AG08395 (cell line): ENCODE results near the gene TK1.
"Not testable (repeated sequence)": the region's sequence is repeated elsewhere in the genome, so short reads cannot be mapped to it uniquely, and the experiment has no call there.

Source experiments
- DNase-seq: peaks from one replicate; pipeline ENCODE4 v3.0.0; 2012; ENCODE audit warnings: mixed read lengths, low spot score

TK1 gene

DNA sequence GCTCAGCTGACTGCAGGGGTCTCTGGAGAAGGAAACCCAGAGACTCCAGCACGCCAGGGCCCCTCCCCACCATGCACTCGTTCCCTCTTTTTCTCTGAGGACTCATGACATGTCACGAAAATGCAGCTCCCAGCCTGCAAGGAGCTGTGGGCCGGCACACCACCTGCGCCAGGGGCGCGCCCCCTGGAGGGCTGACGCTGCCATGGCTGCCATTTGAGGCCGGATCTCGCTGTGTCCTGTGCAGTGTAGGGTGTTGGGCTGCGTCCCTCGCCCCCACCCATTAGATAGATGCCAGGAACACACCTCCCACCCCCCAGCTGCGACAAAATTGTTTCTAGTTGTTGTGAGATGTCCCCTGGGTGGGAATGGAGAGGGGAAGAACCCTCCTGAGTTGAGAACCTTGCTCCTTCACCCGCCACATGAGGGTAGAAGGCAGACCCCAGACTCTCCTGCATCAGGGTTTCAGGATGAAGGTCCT is 10.3 kb downstream of the TK1 start:
- DNase-seq, result peak; percentile 75

DNA sequence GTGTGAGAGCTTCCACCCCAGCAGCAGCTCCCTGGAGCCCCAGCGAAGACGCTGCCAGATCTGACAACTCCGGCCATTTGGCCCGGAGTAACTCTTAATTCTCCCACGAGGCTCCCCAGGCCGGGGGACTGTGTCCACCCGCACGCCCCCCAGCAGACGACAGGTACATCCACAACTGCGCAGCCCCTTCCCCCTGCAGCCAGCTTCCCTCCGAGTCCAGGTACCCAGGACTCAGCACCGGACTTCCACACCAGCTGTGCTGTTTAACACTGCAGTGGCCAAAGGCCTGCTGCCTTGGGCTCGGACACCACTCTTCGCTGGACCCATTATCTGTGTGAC is 11.2 kb downstream of the TK1 start:
- no peak for DNase-seq

DNA sequence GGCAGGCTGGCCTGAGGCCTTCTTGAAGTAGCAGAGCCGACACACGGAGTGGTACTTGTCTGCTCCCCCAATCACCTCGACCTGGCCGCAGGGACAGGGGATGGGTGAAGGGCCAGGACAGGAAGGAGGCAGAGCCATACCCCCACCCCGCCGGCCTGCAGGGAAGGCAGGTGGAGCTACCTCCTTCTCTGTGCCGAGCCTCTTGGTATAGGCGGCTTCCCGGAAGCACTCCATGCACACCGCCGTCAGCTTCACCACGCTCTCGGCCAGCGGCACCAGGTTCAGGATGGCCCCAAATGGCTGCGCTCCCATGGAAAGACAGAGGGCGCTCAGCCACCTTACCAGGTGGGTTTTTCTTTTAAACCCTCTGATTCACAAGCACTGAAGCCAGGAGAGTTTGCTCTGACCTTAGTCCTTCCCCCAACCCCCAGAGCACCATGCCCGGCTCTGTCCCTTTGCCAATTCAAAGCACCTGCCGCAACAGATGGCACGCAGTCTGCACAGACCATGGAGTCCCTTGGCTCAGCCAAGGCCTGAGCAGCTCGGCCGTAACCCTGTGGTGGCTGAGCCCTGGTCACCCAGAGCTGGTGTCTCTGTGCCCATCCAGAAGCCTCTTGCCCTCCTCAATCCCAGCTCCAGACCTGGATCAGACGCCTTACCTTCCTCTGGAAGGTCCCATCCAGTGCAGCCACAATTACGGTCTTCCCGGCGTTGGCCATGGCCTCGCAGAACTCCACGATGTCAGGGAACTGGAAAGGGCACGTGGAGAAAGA is 11.8 kb downstream of the TK1 start:
- no peak for DNase-seq

DNA sequence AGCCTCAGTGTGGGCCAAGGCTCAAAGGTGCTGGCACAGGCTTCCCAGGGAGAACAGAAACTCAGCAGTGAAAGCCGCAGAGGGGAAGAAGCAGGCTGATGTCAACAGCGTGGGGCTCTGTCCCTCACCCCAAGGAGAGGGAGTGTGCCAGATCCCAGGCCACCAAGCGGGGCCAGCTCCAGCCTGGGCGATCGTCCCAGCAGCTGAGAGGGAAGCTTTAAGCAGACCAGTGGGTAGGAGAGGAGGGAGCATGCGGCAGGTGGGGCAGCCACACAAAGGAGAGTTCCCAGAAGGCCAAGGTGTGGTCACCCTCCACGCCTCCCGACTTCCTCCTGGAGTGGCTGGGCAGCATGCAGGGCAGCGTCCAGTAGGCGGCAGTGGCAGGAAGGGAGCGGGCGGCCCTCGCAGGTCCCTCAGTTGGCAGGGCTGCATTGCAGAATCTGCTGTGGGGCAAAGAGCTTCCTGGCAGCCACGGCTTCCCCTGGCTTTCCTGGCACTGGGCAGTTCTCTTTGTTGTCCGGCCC is 12.4 kb downstream of the TK1 start:
- no peak for DNase-seq

DNA sequence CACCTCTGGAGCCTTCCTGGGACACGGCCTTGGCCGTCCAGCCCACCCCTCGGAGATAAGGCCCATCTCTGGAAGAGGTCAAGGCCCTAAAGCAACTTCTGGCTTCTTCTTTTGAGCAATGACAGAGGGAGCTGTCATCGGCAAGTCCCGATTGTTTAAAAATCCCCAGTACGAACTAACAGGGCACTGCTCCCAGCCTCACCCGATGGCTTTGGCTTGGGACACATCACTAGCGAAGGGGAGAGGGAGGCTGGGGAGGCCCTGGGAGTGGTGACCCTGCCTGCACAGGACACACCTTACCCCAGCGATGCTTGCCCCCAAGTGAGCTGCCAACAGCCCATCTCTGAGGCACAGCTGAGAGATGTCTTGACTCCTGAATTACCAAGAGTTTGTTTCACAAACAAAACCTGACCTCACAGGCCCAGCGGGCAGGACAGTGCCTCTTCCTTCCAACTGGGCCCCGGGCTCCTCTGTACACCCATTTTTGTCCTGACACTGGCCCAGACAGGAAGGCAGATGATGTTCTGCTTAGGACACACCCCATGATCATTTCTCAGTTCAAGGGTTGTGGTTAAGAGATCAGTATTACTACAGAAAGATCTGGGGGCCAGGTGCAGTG is 13.6 kb downstream of the TK1 start:
- DNase-seq, result no peak

DNA sequence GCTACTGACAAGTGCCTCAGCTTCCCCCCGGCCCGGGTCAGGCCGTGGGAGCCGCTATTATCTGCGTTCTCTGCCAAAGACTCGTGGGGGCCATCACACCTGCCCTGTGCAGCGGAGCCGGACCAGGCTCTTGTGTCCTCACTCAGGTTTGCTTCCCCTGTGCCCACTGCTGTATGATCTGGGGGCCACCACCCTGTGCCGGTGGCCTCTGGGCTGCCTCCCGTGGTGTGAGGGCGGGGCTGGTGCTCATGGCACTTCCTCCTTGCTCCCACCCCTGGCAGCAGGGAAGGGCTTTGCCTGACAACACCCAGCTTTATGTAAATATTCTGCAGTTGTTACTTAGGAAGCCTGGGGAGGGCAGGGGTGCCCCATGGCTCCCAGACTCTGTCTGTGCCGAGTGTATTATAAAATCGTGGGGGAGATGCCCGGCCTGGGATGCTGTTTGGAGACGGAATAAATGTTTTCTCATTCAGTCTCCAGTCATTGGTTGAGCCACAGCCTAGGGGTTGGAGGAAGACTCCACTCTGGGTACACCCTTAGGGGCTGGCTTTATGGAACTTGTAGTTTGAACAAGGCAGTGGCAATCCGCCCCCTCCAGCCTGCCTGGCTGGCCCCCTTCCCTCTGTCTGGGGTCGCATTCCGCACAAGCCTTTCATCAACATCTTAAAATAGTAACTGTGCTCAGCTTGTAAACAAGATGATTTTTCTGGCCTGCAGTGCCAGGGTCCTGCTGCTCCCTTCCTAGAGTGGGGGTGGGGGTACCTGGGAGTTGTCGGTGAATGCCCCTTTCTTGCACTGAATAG is 14.4 kb downstream of the TK1 start:
- no peak for DNase-seq

DNA sequence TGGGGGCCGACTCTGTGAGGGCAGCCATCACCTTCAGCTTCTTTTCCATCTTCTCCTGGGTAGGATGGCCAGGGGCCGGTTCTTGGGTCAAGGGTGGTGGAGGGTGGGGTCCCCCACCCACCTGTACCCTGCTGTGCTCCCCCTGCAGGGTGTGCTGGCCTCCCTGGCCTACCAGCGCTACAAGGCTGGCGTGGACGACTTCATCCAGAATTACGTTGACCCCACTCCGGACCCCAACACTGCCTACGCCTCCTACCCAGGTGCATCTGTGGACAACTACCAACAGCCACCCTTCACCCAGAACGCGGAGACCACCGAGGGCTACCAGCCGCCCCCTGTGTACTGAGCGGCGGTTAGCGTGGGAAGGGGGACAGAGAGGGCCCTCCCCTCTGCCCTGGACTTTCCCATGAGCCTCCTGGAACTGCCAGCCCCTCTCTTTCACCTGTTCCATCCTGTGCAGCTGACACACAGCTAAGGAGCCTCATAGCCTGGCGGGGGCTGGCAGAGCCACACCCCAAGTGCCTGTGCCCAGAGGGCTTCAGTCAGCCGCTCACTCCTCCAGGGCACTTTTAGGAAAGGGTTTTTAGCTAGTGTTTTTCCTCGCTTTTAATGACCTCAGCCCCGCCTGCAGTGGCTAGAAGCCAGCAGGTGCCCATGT is 15.1 kb downstream of the TK1 start:
- not testable (repeated sequence) for DNase-seq

DNA sequence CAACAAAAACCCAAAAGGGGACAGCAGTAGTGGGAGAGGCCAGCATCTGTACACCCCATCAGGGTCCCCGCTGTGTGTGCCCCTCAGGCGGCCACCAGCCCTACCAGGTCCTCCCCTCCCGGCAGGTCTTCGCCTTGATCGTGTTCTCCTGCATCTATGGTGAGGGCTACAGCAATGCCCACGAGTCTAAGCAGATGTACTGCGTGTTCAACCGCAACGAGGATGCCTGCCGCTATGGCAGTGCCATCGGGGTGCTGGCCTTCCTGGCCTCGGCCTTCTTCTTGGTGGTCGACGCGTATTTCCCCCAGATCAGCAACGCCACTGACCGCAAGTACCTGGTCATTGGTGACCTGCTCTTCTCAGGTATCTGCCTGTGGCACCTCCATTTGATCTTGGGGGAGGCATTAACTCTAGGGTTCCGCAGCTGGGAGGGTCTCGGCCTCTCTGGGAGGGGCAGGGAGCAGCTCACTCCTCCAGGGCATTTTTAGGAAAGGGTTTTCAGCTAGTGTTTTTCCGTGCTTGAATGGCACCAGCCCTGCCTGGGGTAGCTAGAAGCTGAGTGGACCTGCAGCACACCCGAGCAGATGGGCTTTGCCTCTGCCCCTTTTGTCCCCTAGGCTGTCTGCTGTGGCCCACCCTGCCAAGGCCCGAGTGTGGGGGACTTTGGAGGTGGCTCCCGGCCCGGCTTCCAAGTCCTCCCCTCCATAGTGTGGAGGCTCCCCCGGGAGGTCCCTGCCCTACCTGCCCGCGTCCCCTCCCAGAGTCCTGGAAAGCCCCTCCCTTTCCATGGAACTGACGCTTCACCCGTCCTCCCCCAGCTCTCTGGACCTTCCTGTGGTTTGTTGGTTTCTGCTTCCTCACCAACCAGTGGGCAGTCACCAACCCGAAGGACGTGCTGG is 15.9 kb downstream of the TK1 start:
- DNase-seq, result no peak

DNA sequence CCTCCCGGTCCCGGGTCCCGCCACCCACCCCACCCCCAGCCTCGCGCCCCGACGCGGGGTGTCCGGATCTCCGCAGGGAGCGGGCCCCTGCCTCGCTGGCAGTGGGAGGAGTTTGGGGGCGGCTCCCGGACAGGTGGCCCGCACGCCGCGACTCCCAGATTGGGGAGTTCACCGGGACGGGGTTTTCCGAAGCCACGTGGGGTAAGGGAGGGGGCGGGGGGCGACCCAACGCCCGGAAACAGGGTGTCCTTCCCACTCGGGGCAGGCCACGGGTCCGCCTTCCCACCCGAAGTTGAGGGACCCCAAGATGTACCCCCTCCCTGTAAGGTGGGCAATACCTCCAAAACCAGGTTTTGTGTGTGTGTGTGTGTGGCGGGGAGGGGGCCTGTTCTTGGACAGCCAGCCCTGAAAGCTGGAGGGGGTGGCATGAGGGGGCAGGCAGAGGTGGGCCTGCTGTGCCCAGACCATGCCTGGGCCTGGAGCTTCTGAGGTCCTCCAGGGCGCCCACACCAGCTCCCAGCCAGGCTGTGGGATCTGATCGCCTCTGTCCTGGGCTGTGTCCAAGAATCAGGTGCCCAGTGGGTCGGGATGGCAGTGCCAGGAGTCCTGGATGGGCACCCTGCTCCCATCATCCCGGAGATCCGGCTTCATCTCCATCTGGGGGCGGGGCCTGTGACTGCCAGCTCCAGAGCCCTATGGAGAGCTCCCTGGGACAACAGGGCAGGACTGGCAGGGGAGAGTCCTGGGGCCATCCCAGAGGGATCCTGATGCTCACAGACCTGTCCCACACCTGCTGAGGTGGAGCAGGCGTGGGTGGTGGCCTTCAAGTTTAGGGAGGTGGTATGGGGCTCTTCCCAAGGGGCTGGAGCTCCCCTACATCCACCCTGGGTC is 17.7 kb downstream of the TK1 start:
- peak; percentile 79 for DNase-seq

DNA sequence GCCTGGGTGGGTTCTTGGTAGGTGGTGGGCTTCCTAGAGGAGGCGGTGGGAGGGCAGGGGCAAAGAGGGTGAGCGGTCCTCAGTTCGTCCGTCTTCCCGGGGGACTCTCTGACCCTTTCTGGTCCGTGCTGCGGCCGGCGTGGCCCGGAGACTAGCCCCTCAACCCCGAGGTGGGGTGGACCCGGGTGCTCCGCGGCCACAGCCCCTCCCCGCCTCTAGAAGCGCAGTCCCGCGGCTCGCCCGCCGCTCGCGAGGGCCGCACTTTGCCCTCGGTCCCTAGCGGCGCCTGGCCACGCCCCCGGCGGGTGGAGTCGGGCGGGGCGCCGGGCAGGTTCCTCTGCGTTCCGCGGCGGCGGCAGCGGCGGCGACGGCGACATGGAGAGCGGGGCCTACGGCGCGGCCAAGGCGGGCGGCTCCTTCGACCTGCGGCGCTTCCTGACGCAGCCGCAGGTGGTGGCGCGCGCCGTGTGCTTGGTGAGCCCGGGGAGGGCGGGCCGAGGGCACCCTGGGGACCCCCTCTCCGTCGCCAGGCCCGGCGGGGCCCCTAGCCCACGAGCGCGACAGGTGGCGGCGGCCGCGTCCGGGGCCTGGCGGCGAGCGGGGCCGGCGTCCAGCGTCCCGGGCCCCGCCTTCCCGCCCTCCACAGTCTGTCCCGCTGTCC is 18.5 kb downstream of the TK1 start, which contains the start of gene SYNGR2:
TSS of gene SYNGR2 (plus strand) at position 340 of the 661 bp plus-strand sequence. CDS start at position 376, 36 bp downstream.
- DNase-seq, result peak; percentile 74

DNA sequence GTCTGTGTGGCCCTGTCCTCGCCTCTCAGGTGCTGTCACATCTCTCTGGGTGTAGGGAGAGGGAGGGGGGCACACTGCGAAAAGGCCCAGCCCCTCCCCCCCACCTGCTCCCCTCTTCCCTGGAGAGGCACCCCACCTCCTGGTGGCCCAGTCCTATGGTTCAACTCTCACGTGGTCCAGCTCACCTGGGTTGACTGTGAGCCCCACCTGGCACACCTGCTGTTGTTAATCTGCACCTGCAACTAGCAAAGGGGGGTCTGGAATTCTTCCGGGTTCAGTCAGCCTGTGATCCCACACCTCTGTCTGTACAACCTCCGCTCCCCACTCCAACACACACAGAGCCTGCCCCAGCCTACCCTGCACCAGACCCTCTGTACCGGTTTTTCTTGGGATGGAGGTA is 20.4 kb downstream of the TK1 start:
- no peak for DNase-seq

DNA sequence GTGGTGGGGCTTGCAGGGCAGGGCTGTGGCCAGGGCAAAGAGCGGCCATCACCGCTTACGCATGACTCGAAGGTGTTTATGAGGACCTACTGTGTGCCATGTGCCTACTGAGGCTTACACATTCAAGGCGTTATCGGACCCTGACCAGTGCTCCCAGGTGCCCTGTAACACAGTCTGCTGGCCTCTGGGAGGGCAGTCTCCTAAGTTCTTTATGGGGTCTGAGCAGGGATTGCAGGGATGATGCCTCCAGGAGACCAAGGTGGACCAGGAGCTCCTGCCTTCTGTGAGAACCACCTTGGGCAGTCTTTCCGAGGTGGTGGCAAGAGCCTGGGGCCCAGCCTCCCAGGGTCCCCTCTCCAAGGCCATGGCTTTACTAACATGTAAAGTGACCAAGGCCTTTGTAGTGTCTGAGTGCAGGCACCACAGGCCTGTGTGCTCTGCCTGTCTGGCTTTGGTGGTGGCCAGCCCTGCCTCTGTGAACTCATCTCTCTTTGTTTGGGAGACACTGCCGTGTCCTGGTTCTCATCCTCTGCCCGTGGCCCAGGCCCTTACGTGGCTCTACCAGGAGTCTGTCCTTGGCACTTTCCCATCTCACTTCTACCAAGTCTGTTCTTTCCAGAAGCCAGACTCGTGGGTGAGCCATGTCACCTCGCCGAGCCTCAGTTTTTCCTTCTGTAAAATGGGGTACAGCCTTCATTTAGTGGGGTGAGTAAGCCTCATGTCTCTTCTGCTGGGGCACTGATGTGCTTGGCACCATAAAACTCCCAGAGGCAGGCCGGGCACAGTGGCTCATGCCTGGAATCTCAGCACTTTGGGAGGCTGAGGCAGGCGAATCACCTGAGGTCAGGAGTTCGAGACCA is 21.9 kb downstream of the TK1 start:
- no peak for DNase-seq

DNA sequence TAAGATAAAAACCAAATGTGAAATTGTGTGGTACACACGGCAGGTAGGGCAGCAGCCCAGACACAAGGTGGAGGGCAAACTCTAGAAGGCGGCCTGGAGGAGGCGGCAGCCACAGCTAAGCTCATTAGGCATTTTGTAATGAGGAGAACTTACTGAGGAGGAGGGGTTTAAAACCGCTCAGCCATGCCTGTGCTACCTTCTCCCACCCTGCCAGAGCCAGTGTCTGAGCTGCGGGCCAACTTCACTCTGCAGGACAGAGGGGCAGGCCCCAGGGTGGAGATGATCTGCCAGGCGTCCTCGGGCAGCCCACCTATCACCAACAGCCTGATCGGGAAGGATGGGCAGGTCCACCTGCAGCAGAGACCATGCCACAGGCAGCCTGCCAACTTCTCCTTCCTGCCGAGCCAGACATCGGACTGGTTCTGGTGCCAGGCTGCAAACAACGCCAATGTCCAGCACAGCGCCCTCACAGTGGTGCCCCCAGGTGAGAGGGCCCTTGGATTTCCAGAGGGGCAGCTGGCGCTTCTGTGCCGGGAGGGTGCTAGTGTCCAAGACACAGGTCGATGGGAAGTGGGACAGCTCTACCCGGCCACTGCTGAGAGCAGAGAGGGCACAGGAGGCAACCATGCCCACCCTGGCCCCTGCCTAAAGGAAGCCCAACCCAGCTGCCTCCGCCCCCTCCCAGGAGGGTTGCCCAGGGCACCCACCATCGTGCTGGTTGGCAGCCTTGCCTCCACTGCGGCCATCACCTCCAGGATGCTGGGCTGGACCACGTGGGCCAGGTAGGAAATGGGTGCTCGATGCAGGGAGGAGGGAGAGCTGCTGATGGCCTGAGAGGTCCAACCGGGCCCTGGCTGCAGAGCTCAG is 22.7 kb downstream of the TK1 start:
- no peak for DNase-seq

DNA sequence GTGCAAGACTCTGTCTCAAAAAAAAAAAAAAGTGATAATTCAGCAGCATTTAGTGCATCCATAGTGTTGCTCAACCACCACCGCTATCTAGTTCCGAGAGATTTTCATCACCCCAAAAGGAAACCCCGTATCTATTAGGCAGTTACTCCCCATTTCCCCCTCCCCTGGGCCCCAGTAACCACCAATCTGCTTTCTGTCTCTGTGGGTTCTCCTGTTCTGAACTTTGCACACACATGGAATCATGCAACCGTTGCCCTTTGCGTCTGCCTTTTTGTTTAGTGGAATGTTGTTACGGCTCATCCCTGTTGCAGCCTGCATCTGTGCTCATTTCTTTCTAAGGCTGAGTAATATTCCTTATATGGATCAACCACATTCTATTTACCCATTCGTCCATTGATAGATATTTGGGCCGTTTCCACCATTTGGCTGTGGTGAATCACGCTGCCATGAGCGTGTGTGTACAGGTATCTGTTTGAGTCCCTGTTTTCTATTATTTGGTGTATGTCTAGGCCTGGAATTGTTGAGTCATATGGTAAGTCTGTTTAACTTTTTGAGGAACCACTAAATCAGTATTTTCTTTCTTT is 27.2 kb downstream of the TK1 start:
- peak; percentile 41 for DNase-seq

DNA sequence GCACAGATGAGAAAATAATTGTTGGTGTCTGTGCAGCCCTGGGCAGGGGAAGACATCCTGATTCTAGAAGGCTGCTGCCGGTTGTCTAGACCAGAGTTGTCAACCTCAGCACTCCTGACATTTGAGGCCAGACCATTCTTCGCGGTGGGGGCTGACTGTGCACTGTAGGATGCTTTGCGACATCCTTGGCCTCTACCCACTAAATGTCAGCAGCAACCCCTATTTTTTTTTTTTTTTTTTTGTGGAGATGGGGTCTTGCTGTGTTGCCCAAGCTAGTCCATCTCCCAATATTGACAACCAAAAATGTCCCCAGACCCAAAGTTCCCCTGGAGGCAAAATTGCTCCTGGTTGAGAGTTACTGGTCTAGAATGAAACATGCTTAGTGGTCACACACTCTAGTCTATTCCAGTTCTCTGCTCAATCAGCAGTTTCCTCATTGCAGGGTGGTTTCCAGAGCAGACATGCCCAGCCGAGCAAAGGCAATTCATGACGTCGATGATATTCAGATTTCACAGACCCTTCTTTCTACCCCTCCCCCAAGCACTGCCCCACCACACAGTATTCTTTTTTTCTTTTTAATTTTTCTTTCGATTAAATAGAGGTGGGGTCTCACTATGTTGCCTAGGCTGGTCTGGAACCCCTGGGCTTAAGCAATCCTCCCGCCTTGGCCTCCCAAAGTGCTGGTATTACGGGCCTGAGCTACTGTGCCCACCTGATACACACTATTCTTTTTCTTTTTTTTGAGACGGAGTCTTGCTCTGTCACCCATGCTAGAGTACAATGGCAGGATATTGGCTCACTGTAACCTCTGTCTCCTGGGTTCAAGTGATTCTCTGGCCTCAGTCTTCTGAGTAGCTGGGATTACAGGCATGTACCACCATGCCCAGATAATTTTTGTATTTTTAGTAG is 31.7 kb downstream of the TK1 start:
- DNase-seq, result no peak

DNA sequence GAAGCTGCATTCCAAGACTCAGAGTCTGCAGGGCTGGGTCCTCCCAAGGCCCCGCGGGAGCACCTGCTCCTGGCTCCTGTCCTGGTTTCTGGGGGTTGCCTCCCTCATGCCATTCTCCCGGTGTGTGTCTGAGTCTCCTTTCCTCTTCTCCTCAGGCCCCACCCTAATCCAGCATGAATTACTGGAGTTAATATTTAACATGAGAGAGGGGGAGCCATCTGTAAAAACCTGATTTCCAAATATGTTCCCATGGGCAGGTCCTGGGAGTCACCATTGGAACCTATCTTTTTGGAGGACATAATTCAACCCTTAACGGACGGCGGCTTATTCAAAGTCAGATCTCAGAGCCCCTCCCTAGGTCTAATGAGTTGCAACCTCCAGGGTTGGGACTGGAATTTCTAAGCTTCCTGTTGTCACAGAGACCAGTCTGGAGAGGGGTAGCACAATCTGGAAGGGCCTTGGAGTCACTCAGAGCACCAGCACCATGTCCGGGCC is 35.3 kb downstream of the TK1 start:
- peak; percentile 75 for DNase-seq
